K562 (cell line): ENCODE measurements around the gene NUB1. TPM values are rescaled to one million over a fixed set of nuclear protein-coding genes. Genes with fewer than 3 reads are reported as not detected.

ENCODE experiments used
- ATAC-seq: fragments of 200-7000 bp; cut with Tn5 transposase; 3 replicates; pipeline ENCODE4 v1.9.1; 2020; ENCODE audit warnings: moderate library complexity
- BruUV-seq: library from RNA; stranded (reverse); fragments of 400-500 nt; replicated peaks from 2 replicates; lab custom pipeline; 2021; lab: Mats Ljungman, UMichigan
- CTCF ChIA-PET: fragments of 300-600 bp; formaldehyde crosslinking; extraction: SDS; loops from one replicate; lab custom pipeline; 2021; ENCODE audit warnings: low intra/inter-chr PET ratio; lab: Yijun Ruan, JAX
- POLR2A ChIA-PET: fragments of 300-600, 350-650 bp; sonication (Branson Sonifier 250); formaldehyde crosslinking; extraction: SDS; loops from one replicate; lab custom pipeline; 2021; ENCODE audit warnings: antibody characterized with exemption, inconsistent platforms; lab: Yijun Ruan, JAX
- DNase-seq, 4 experiments: peaks; one replicate each; pipeline versions ENCODE4 v3.0.0 to v3.0.0-alpha.2; 2011 to 2018; ENCODE audit warnings: low spot score in 3 of 4, mixed read lengths in 3 of 4; ENCODE audit errors: extremely low read depth in 1 of 4
- FAIRE-seq: peaks from 2 replicates; lab custom pipeline; 2011; peaks lifted over from hg19 to GRCh38; lab: Jason Lieb, UNC
- H2AFZ ChIP-seq: 2 replicates; pipeline ENCODE4 v1.6.0; 2011; ENCODE audit warnings: low read depth, low read length, control low read depth, inconsistent platforms
- H3K27ac ChIP-seq: fragments of 200-600 bp; 3 replicates; pipeline ENCODE4 v1.8.0; 2011; ENCODE audit warnings: low read depth, mild to moderate bottlenecking, control low read depth, inconsistent platforms, low read length, moderate library complexity, mixed read lengths; ENCODE audit errors: extremely low read depth
- H3K27me3 ChIP-seq, 2 experiments: fragments of 300-600 bp in 1 of 2; 2 replicates in 1 of 2; 3 replicates in 1 of 2; pipeline versions ENCODE4 v1.6.0 to v1.8.0; 2011; ENCODE audit warnings: inconsistent platforms in 2 of 2, low read length in 2 of 2, mild to moderate bottlenecking in 1 of 2, mixed read lengths in 1 of 2, moderate library complexity in 1 of 2; ENCODE audit not compliant: control insufficient read depth in 2 of 2, insufficient read depth in 2 of 2
- H3K36me3 ChIP-seq: fragments of 300-600 bp; 3 replicates; pipeline ENCODE4 v1.8.0; 2011; ENCODE audit warnings: mild to moderate bottlenecking, low read length, inconsistent platforms; ENCODE audit not compliant: control insufficient read depth, insufficient read depth
- H3K4me1 ChIP-seq, 2 experiments: fragments of 200-600 bp in 1 of 2; replicated peaks in 1 of 2; 2 replicates in 1 of 2; 3 replicates in 1 of 2; pipeline versions ENCODE4 v1.5.1 to v1.8.0; 2011; ENCODE audit warnings: inconsistent platforms in 2 of 2, low read length in 2 of 2, mild to moderate bottlenecking in 1 of 2, mixed read lengths in 1 of 2, moderate library complexity in 1 of 2; ENCODE audit not compliant: control insufficient read depth in 2 of 2, insufficient read depth in 2 of 2
- H3K4me2 ChIP-seq: 2 replicates; pipeline ENCODE4 v1.6.1; 2011; ENCODE audit warnings: low read length, control low read depth, inconsistent platforms, mixed read lengths; ENCODE audit not compliant: insufficient read depth
- H3K4me3 ChIP-seq: fragments of 200-600 bp; sonication (generic), shearing (Covaris generic); 2 replicates; pipeline ENCODE4 v1.5.1; 2016; ENCODE audit warnings: control low read depth, inconsistent platforms
- H3K79me2 ChIP-seq: fragments of 200-600 bp; 3 replicates; pipeline ENCODE4 v1.8.0; 2011; ENCODE audit warnings: low read length, inconsistent platforms; ENCODE audit not compliant: control insufficient read depth, insufficient read depth
- H3K9ac ChIP-seq, 2 experiments: 2 replicates each; pipeline versions ENCODE4 v1.6.0 to v1.6.1; 2011; ENCODE audit warnings: low read depth in 2 of 2, low read length in 2 of 2, control low read depth in 1 of 2, inconsistent platforms in 1 of 2, mild to moderate bottlenecking in 1 of 2, mixed read lengths in 1 of 2; ENCODE audit not compliant: insufficient read depth in 1 of 2
- H3K9me1 ChIP-seq: one replicate; pipeline ENCODE4 v1.6.0; 2011; ENCODE audit warnings: inconsistent platforms, mild to moderate bottlenecking, low read length, moderate library complexity; ENCODE audit not compliant: control insufficient read depth, insufficient read depth
- H3K9me3 ChIP-seq: replicated peaks from 2 replicates; pipeline ENCODE4 v1.5.1; 2011; ENCODE audit warnings: low read depth, low read length, inconsistent platforms; ENCODE audit not compliant: control insufficient read depth, insufficient read depth
- H4K20me1 ChIP-seq: replicated peaks from 2 replicates; pipeline ENCODE4 v1.6.1; 2011; ENCODE audit warnings: low read length, inconsistent platforms, mixed read lengths; ENCODE audit not compliant: control insufficient read depth, insufficient read depth
- CBX1 ChIP-seq: sonication (generic); IDR thresholded peaks from 2 replicates; pipeline ENCODE4 v1.6.1; 2016; ENCODE audit warnings: antibody characterized with exemption, low read depth, mild to moderate bottlenecking
- CBX3 ChIP-seq, 2 experiments: IDR thresholded peaks; 1 replicate in 1 of 2; 2 replicates in 1 of 2; pipeline ENCODE4 v1.6.1; 2012; ENCODE audit warnings: inconsistent platforms in 2 of 2, low read length in 2 of 2, borderline replicate concordance in 1 of 2, control low read depth in 1 of 2
- CBX5 ChIP-seq: IDR thresholded peaks from 2 replicates; pipeline ENCODE4 v1.6.1; 2014; ENCODE audit warnings: low read depth, borderline replicate concordance
- TRIM28 ChIP-seq: fragments of 450-650 bp; IDR thresholded peaks from 2 replicates; pipeline ENCODE4 v1.6.1; 2017
- ZNF184 ChIP-seq: sonication (generic); formaldehyde crosslinking; IDR thresholded peaks from 2 replicates; pipeline ENCODE4 v1.5.0; 2020; ENCODE audit warnings: missing genetic modification reagents
- WGBS: fragments of 100-300 bp; shearing (Covaris generic); methylation state at CpG from one replicate; pipeline ENCODE4 v1.1.6; 2016; ENCODE audit warnings: low coverage, mixed read lengths; ENCODE audit not compliant: insufficient coverage; ENCODE audit errors: missing lambda C conversion rate; 5-methylcytosine and 5-hydroxymethylcytosine counted together
- in situ Hi-C: fragments of 300-500 bp; cut with MboI; formaldehyde crosslinking; loops from 4 replicates; pipeline ENCODE4 v1.15.0; 2018; ENCODE audit warnings: inconsistent platforms, mixed read lengths
- intact Hi-C: fragments of 100-400 bp; cut with micrococcal nuclease; formaldehyde crosslinking; loops from 2 replicates; pipeline ENCODE4 v1.14.2; 2022
- polyA plus RNA-seq, 8 experiments: library from polyadenylated mRNA; depleted of rRNA in 4 of 8; stranded (reverse) in 5 of 8; unstranded in 3 of 8; fragments of >200 nt; fragmentation: Nextera tagmentation in 2 of 8; fragmentation: Illumina TruSeq in 1 of 8; extraction: Ambion mirVana in 2 of 8; extraction: Trizol in 1 of 8; gene quantifications; 2 replicates each; pipeline versions ENCODE4 v1.2.1 to v1.2.3, GENCODE V29; 2011 to 2014; ENCODE audit warnings: inconsistent platforms in 1 of 8, missing spikeins in 1 of 8
- total RNA-seq, 7 experiments: library from RNA; depleted of rRNA in 6 of 7; stranded (reverse); fragments of >200 nt in 6 of 7; fragmentation: Illumina TruSeq in 2 of 7; extraction: Trizol in 2 of 7; gene quantifications; 2 replicates each; pipeline versions ENCODE4 v1.2.1 to v1.2.3, GENCODE V29; 2011 to 2021; ENCODE audit warnings: low replicate concordance in 1 of 7
- TF ChIP-seq, protein P1 (sequence below): sonication (generic); formaldehyde crosslinking; IDR thresholded peaks from 2 replicates; pipeline ENCODE4 v1.8.0; 2022; ENCODE audit warnings: missing genetic modification reagents, mild to moderate bottlenecking, moderate library complexity, borderline replicate concordance
- TF ChIP-seq, protein P2 (sequence below): fragments of 450-650 bp; IDR thresholded peaks from 2 replicates; pipeline ENCODE4 v1.7.0; 2016; ENCODE audit warnings: borderline replicate concordance
- TF ChIP-seq, protein P3 (sequence below): fragments of 250-450 bp; sonication (Bioruptor Pico); IDR thresholded peaks from 2 replicates; pipeline ENCODE4 v1.5.1; 2021; ENCODE audit warnings: mild to moderate bottlenecking
- TF ChIP-seq, protein P4 (sequence below): fragments of 450-650 bp; formaldehyde crosslinking; conservative IDR thresholded peaks from 2 replicates; pipeline ENCODE4 v1.4.0; 2022; ENCODE audit warnings: mild to moderate bottlenecking, missing genetic modification characterization

Gene NUB1
- total and polyA plus RNA-seq, 9 of the 15 experiments (the other 6 are each of a cell fraction or from before 2014, with no cell fraction given) = 43.2 to 159 (median 85.2) TPM

DNA sequence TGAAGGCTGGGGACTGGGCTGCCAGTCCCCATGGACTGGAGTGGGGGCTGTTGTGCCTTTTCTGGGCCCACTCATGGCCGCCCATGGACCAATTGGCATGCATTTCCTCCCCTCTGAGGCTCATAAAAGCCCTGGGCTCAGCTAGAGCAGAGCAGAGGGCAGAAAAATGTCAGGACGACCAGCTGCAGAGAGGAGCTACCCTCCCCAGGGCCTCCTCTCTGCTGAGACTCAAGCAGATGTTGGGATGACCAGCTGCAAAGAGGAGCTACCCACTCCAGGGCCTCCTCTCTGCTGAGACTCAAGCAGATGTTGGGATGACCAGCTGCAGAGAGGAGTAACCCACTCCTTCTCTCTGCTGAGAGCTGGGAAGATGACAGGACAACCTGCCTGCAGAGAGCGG, 20.3 kb upstream of the NUB1 start:
- H3K4me1 ChIP-seq = no peaks in the 10 kb centered on the region
- no peak for DNase-seq
- no peaks in the 10 kb centered on the region for H4K20me1 ChIP-seq
- H2AFZ ChIP-seq = no peak overlapping the region
- H3K4me2 ChIP-seq = no peak overlapping the region
- 0% methylated on average over 3 of the region's 3 CpGs for WGBS
- no peaks in the 10 kb centered on the region for H3K9me1 ChIP-seq
- intact Hi-C loops (no loop called here), in situ Hi-C loops (no loop called here)
- ATAC-seq = no peak
- H3K27ac ChIP-seq = no peak overlapping the region
- TF ChIP-seq, protein P1, sequence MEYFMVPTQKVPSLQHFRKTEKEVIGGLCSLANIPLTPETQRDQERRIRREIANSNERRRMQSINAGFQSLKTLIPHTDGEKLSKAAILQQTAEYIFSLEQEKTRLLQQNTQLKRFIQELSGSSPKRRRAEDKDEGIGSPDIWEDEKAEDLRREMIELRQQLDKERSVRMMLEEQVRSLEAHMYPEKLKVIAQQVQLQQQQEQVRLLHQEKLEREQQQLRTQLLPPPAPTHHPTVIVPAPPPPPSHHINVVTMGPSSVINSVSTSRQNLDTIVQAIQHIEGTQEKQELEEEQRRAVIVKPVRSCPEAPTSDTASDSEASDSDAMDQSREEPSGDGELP (CRISPR knock-in tag) = peak; percentile 43; the same call in 1 of the 2 replicates
- peak in 1 of 2 experiments; percentile 90; a peak in 2 of 3 replicates for TF ChIP-seq CBX3 (IDR thresholded peaks at IDR 0.05; ENCODE audit: borderline replicate concordance in 1 of 2, low read length in 2 of 2)
- TF ChIP-seq, protein P2, sequence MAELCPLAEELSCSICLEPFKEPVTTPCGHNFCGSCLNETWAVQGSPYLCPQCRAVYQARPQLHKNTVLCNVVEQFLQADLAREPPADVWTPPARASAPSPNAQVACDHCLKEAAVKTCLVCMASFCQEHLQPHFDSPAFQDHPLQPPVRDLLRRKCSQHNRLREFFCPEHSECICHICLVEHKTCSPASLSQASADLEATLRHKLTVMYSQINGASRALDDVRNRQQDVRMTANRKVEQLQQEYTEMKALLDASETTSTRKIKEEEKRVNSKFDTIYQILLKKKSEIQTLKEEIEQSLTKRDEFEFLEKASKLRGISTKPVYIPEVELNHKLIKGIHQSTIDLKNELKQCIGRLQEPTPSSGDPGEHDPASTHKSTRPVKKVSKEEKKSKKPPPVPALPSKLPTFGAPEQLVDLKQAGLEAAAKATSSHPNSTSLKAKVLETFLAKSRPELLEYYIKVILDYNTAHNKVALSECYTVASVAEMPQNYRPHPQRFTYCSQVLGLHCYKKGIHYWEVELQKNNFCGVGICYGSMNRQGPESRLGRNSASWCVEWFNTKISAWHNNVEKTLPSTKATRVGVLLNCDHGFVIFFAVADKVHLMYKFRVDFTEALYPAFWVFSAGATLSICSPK = no peak
- peak; percentile 93 for TF ChIP-seq CBX5
- peak; percentile 65; the same call in 1 of the 2 replicates for TF ChIP-seq CBX1
- TF ChIP-seq, protein P3, sequence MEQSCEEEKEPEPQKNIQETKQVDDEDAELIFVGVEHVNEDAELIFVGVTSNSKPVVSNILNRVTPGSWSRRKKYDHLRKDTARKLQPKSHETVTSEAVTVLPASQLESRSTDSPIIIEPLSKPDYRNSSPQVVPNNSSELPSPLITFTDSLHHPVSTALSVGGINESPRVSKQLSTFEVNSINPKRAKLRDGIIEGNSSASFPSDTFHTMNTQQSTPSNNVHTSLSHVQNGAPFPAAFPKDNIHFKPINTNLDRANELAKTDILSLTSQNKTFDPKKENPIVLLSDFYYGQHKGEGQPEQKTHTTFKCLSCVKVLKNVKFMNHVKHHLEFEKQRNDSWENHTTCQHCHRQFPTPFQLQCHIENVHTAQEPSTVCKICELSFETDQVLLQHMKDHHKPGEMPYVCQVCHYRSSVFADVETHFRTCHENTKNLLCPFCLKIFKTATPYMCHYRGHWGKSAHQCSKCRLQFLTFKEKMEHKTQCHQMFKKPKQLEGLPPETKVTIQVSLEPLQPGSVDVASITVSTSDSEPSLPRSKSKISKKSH = 0 out of 2 replicates have a peak, but pooled peaks have one; percentile 18
- TF ChIP-seq ZNF184 (CRISPR knock-in tag) = no peak
- TF ChIP-seq TRIM28 = peak; percentile 69; the same call in 1 of the 2 replicates
- TF ChIP-seq, protein P4, sequence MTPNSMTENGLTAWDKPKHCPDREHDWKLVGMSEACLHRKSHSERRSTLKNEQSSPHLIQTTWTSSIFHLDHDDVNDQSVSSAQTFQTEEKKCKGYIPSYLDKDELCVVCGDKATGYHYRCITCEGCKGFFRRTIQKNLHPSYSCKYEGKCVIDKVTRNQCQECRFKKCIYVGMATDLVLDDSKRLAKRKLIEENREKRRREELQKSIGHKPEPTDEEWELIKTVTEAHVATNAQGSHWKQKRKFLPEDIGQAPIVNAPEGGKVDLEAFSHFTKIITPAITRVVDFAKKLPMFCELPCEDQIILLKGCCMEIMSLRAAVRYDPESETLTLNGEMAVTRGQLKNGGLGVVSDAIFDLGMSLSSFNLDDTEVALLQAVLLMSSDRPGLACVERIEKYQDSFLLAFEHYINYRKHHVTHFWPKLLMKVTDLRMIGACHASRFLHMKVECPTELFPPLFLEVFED = no peak
- no peak overlapping the region for H3K9ac ChIP-seq
- no peak for FAIRE-seq
- no peaks in the 10 kb centered on the region for H3K79me2 ChIP-seq
- H3K36me3 ChIP-seq = no peaks in the 10 kb centered on the region
- peaks cover 3% of the 10 kb centered on the region; the same call in 1 of the 2 replicates for H3K9me3 ChIP-seq
- H3K4me3 ChIP-seq = no peak overlapping the region
- POLR2A ChIA-PET = interaction anchor here (0.6 to 1.1 kb wide), 2 partner anchors 13 to 140 kb away, joined by 4 read pairs; no protein-coding TSS in a partner anchor
- H3K27me3 ChIP-seq = peaks cover 7 to 13% of the 10 kb centered on the region in 2 experiments; a peak in 4 of 5 replicates
- CTCF ChIA-PET = no interaction called here
- no TSS peak for BruUV-seq
